ENCODE measurements around the gene RPS24.

Gene RPS24

DNA sequence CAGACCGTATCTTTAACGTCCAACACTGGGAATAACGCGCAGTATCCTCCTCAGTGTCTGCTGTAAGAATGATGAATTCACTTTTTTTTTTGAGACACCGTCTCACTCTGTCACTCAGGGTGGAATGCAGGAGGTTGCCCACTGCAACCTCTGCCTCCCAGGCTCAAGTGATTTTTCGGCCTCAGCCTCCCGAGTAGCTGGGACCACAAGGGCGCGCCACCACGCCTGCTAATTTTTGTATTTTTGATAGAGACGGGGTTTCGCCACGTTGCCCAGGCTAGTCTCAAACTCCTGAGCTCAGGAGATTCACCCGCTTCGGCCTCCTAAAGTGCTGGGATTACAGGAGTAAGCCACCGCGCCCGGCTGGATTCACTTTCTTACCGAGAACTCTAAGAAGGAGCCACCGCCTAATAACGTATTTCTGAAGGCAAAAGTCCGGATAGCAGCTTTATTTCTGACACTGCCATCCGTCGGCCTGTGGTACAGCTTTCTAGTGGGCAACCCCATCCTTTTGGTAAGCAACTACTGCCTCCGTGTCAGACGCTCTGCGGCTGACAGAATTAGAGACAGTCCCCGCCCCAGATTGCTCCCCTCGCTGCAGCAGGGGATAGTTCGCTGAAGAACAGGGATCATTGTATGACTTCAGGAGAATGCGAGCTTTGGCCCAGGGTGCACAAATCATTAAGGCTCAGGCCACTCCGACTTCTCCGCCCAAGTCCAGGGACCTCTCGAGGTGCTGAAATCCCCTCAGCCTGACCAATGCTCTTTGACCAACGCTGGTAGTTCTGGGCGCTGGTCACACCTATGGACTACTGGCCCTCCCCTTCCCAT, 5.0 kb upstream of the RPS24 start:
- no peak for DNase-seq

DNA sequence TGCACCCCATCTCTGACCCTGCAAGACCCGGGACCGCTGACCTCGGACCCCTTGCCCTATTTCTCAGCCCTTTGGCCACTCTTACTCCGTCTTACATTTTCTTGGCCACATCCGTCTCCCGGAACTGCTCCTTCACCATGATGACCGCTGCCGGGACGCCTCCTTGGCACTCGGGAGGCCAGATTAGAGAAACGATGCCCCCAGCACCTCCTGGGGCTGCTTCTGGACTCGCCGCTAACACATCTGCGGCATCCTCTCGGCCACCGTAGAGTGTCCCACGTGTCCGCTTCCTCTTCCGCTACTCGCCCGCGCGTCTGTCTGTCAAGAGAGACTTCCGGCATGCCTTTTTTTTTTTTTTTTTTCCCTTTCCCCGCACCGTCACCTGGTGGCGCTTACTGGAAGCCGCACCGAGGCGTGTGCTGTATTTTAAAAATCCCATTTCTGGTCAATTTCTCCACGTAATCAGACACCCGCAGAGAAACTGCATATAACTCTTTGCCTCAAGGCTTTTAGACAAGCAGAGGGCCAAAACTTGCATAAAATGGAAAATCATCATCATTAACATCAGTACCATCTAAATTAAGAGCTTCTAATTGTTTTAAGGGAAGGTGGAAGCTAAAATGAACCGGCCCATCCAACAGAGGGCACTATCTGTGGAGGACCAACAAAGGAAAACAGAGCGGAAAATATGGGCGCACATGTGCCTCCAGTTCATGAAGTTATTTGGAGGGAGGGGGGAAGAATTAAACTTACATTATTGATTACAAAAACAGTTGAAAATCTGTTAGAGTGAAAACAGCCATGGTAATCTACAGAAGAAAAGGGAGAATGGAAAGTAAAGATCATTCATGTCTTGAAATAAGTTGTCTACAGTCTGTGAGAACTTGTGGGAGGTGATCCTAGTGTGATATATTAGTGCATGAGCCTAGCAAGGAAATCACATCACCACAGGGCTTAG, 4.1 kb upstream of the RPS24 start, which contains the start of gene POLR3A:
TSS of gene POLR3A (minus strand) at position 247 of the 958 bp plus-strand sequence. CDS start at position 139, 108 bp downstream.
- peak; percentile 94 for DNase-seq

DNA sequence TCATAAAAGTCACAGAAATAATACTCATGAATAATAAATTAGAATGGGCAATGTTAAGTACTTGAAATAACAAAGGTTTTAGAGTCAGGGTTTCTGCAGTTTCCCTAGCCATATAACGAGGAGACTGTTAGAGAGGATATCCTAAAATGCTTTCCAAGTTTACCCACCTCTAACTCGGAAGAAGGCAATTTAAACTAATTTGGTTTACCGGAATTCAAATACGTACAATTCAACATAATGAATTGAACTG, 351 bp upstream of the RPS24 start:
- no peak for DNase-seq

- no peak for DNase-seq
Measured at GRCh38 chr10:78035025-78035424, 1.4 kb downstream of the RPS24 start.

DNA sequence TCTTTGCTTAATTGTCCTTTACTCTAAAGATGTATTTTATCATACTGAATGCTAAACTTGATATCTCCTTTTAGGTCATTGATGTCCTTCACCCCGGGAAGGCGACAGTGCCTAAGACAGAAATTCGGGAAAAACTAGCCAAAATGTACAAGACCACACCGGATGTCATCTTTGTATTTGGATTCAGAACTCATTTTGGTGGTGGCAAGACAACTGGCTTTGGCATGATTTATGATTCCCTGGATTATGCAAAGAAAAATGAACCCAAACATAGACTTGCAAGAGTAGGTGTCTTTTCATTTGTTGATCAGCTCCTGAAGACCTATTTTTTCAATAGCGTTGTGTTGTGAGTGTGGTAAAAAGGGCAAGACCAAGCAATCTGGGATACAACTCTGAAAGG, 1.8 kb downstream of the RPS24 start:
- no peak for DNase-seq

- DNase-seq: no peak
Measured at GRCh38 chr10:78035933-78036583, 2.4 kb downstream of the RPS24 start.

- DNase-seq: no peak
Measured at GRCh38 chr10:78038105-78038504, 4.4 kb downstream of the RPS24 start.

- DNase-seq: no peak
Measured at GRCh38 chr10:78038791-78039547, 5.3 kb downstream of the RPS24 start.

GRCh38 chr10:78039743-78040142, 6.1 kb downstream of the RPS24 start:
- no peak for DNase-seq

DNA sequence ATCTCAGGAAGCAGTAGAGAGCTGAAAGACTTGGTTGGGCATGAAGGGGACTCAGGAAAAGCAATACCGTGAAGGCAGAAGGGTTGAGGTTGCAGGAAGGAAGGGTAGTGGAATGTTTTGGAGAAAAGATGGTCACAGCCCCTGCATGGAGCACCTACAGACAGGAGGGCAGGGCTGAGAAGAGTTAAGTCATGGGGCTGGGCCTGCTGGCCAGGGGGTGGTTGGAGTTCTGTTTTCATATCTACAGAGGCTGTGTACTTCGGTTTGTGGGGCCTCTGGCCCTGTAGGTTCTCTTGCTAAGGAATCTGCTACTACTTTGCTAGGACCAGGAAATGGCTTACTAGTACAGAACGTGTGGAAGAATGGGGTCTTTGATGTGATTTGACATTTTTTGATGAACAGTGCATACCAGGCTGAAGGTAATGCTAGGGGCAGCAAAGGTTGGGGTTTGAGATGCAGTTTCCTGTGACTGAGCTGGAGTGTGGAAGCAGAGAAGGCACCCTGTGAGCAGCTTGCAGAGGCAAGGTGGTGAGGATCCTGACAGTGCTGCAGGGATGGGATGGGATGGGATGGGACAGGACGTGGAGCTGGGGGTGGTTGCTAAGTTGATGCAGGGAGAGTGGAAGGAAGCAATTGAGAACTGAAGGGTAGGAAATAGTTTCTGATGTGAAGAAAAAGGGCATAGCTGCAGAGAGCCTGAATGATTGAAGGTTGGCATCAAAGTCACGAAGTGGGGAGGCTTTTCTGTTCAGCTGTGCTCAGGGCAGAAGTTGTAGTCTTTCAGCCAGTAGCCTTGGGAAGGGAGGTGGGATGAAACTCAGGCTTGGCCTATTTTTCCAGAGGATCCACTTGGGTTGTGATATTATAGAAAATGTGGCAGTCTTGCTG, 7.8 kb downstream of the RPS24 start:
- no peak for DNase-seq

GRCh38 chr10:78042058-78042751, 8.5 kb downstream of the RPS24 start:
- DNase-seq: no peak

DNA sequence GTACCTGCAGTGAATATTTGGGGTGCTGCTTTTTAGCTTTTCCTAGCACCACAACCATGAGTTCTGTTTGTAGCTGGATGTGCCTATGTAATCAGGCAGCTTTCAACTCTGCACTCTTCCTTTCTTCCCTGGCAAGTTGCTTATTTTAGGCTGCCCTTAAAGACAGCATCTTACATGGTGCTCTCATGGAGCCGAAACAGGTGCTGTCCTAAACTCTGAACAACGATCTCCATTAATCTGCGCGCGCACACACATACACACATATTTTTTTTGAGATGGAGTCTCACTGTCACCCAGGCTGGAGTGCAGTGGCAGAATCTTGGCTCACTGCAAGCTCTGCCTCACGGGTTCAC, 9.1 kb downstream of the RPS24 start:
- DNase-seq: no peak

- no peak for DNase-seq
Measured at GRCh38 chr10:78044179-78044578, 10.5 kb downstream of the RPS24 start.

- DNase-seq: no peak
Measured at GRCh38 chr10:78044699-78045098, 11.0 kb downstream of the RPS24 start.

DNA sequence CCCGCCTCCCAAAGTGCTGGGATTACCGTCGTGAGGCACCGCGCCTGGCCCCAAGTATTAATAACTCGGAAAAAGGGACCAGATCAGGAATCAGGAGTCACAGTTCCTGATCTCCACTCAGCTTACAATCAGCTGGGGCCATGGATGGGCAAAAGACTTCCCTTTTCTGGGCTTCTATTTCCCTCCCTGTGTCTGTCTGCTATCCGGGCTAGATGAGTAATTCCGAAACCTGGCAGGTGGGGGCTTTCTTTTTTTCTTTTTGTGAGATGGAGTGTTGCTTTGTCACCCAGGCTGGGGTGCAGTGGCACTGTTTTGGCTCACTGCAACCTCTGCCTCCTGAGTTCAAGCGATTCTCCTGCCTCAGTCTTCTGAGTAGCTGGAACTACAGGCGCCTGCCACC, 11.6 kb downstream of the RPS24 start:
- DNase-seq: no peak

- DNase-seq: no peak
Measured at GRCh38 chr10:78045856-78046255, 12.2 kb downstream of the RPS24 start.

DNA sequence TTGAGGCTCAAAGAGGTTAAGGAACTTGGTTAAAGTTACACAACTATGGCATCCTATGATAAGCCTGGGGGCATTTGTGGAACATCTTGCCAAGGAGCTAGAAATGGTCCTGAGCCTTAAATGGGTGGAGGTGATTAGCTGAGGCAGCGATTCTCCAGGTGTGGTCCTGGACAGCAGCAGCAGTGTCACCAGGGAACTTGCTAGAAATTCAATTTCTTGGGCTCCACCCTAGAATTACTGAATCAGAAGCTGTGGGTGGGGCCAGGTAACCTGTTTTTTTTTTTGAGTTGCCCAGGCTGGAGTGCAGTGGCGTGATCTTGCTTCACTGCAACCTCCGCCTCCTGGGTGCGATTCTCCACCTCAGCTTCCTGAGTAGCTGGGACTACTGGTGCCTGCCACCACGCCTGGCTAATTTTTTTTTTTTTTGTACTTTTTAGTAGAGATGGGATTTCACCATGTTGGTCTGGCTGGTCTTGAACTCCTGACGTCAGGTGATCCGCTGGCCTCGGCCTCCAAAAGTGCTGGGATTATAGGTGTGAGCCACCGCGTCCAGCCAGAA, 13.1 kb downstream of the RPS24 start:
- no peak for DNase-seq

DNA sequence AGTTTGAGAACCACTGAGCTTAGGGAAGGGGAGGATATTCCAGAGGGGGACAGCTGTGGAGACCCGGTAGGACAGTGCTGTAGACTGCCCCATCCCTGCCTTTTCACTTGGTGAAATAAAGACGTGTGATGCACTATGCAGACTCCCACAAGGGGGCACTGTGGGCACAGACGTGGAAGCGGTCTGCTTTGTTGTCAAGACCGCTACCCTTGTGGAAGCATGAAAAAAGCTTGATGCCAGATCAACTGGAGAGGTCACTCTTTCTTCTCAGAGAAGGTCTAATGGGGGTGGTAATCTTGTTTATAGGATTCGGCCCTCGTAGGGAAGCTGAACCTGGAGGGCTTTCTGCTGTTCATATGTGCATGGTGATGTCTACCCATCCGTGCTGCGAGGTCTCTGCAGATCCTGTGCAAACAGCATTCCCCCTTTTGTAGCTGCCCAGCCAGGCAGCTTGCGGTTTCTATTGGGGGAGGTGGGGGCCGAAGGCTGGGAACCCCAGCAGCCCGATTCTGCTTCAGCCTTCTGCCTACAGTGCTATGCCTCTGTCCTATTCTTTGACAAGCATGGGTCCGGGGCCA, 13.7 kb downstream of the RPS24 start:
- DNase-seq: peak; percentile 50

GRCh38 chr10:78049851-78050250, 16.2 kb downstream of the RPS24 start:
- DNase-seq: no peak

DNA sequence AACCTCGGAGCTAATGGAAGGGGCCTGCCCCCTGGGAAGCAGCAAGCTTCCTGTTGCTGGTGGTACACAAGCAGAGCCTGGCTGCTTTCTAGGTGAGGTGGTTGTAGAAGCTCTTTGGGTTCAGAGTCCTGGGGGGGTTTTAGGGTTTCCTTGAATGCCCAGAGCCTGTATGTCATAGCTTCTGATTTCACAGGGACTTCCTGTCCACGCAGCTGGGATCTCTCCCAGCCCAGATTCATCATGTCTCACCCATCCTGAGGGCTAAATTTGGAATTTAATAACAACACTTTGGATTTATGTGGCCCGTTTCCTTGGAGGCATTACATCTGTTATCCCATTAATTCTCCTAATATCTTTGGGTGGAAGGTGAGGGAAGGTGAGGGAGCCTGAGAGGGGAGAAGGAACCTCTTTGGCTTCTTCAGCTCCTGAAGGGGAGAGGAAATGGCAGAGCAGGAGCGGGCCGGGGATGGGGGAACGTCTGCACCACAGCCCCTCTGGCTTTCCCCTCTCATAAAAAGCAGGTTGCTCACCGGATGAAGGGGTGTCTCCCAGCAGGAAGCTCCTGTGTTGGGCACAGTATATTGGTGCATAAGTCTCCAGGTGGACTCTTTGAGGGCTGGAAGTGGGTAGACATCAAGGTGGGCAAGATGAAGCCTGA, 19.7 kb downstream of the RPS24 start:
- peak; percentile 27 for DNase-seq

Data from NCI-H226 (cell line).